Keratinocyte (primary cell): Measurements from ENCODE around the gene KCNJ6. TPM values are rescaled to one million over a fixed set of nuclear protein-coding genes. Genes with fewer than 3 reads are reported as not detected.
A peak's percentile ranks its signal among the peaks of the same experiment; 100 is the strongest.

Experiments
- DNase-seq: peaks from one replicate; pipeline ENCODE4 v3.0.0-alpha.2; 2011; ENCODE audit warnings: low read depth, missing footprints, low spot score
- FAIRE-seq: peaks from 2 replicates; lab custom pipeline; 2011; peaks lifted over from hg19 to GRCh38; lab: Jason Lieb, UNC
- H2AFZ ChIP-seq: 2 replicates; pipeline ENCODE4 v1.6.0; 2012; ENCODE audit warnings: low read length, control low read depth, inconsistent platforms; ENCODE audit not compliant: control insufficient read depth
- H3K27ac ChIP-seq: 2 replicates; pipeline ENCODE4 v1.5.1; 2011; ENCODE audit warnings: low read length; ENCODE audit not compliant: control insufficient read depth, insufficient read depth
- H3K27me3 ChIP-seq: 3 replicates; pipeline ENCODE4 v1.6.0; 2011; ENCODE audit warnings: low read length; ENCODE audit not compliant: control insufficient read depth, insufficient read depth; ENCODE audit errors: extremely low read depth
- H3K36me3 ChIP-seq, 2 experiments: 2 replicates in 1 of 2; 3 replicates in 1 of 2; pipeline ENCODE4 v1.5.1; 2011; ENCODE audit warnings: low read length in 2 of 2, mild to moderate bottlenecking in 1 of 2; ENCODE audit not compliant: control insufficient read depth in 2 of 2, insufficient read depth in 2 of 2; ENCODE audit errors: extremely low read depth in 1 of 2
- H3K4me1 ChIP-seq: 3 replicates; pipeline ENCODE4 v1.5.1; 2011; ENCODE audit warnings: low read length; ENCODE audit not compliant: control insufficient read depth, insufficient read depth; ENCODE audit errors: extremely low read depth
- H3K4me2 ChIP-seq: 3 replicates; pipeline ENCODE4 v1.6.0; 2011; ENCODE audit warnings: low read depth, low read length; ENCODE audit not compliant: control insufficient read depth, insufficient read depth; ENCODE audit errors: extremely low read depth
- H3K4me3 ChIP-seq, 3 experiments: fragments of 200-600 bp in 1 of 3; sonication (generic) in 1 of 3; 2 replicates in 2 of 3; 3 replicates in 1 of 3; pipeline ENCODE4 v1.5.1; 2011 to 2016; ENCODE audit warnings: low read length in 3 of 3, mild to moderate bottlenecking in 3 of 3, control low read depth in 2 of 3, inconsistent platforms in 1 of 3, low read depth in 1 of 3, mixed read lengths in 1 of 3, mixed run types in 1 of 3, moderate library complexity in 1 of 3; ENCODE audit not compliant: control insufficient read depth in 2 of 3, insufficient read depth in 2 of 3; ENCODE audit errors: extremely low read depth in 1 of 3
- H3K79me2 ChIP-seq: 2 replicates; pipeline ENCODE4 v1.6.0; 2012; ENCODE audit warnings: low read length; ENCODE audit not compliant: control insufficient read depth, insufficient read depth
- H3K9ac ChIP-seq: 3 replicates; pipeline ENCODE4 v1.6.0; 2011; ENCODE audit warnings: low read length; ENCODE audit not compliant: control insufficient read depth, insufficient read depth; ENCODE audit errors: extremely low read depth
- H3K9me1 ChIP-seq: 3 replicates; pipeline ENCODE4 v1.6.0; 2011; ENCODE audit warnings: low read length; ENCODE audit not compliant: control insufficient read depth, insufficient read depth; ENCODE audit errors: extremely low read depth
- H3K9me3 ChIP-seq: 2 replicates; pipeline ENCODE4 v1.5.1; 2012; ENCODE audit warnings: low read depth, low read length; ENCODE audit not compliant: control insufficient read depth
- H4K20me1 ChIP-seq: 3 replicates; pipeline ENCODE4 v1.6.0; 2011; ENCODE audit warnings: low read length; ENCODE audit not compliant: control insufficient read depth, insufficient read depth; ENCODE audit errors: extremely low read depth
- CTCF ChIP-seq, 3 experiments: IDR thresholded peaks in 1 of 3; conservative IDR thresholded peaks in 1 of 3; optimal IDR thresholded peaks in 1 of 3; 2 replicates in 2 of 3; 3 replicates in 1 of 3; pipeline versions ENCODE3 to v1.5.1; 2011; ENCODE audit warnings: low read length in 3 of 3, mild to moderate bottlenecking in 3 of 3, moderate library complexity in 2 of 3, control low read depth in 1 of 3, inconsistent platforms in 1 of 3; ENCODE audit not compliant: insufficient read depth in 2 of 3; ENCODE audit errors: extremely low read depth in 1 of 3
- EZH2 ChIP-seq: IDR thresholded peaks from one replicate; pipeline ENCODE4 v1.6.1; 2012; ENCODE audit warnings: inconsistent platforms, mild to moderate bottlenecking, low read length, moderate library complexity
- dilution Hi-C: fragments of 300-500 bp; cut with MboI; formaldehyde crosslinking; loops from one replicate; pipeline ENCODE4 v1.7.0; 2020; ENCODE audit warnings: low sequenced_read_pairs; ENCODE audit not compliant: extremely low pct_ligation_motif_present
- polyA plus RNA-seq, 5 experiments: library from polyadenylated mRNA; depleted of rRNA in 3 of 5; stranded (reverse) in 3 of 5; stranded (forward) in 1 of 5; unstranded in 1 of 5; fragments of >200 nt; gene quantifications; 1 replicate in 1 of 5; 2 replicates in 3 of 5; 3 replicates in 1 of 5; pipeline versions ENCODE4 v1.2.1 to v1.2.3, GENCODE V29; 2011 to 2012; ENCODE audit warnings: missing spikeins in 2 of 5, low read depth in 1 of 5, low replicate concordance in 1 of 5

The KCNJ6 gene
- polyA plus RNA-seq, 1 donor (not counting 4 experiments of a cell fraction or from before 2014, with no cell fraction given): not detected

GRCh38 chr21:37886120-37886519 is 30.1 kb downstream of the KCNJ6 start:
- dilution Hi-C loops: no loop called here
- Histone ChIP-seq H3K27me3 (peaks cover 24% of the 10 kb centered on the region), H3K4me2 (no peak overlapping the region), H3K9me3 (no peaks in the 10 kb centered on the region), H3K27ac (no peak overlapping the region), H3K9ac (no peak overlapping the region), H3K36me3 (no peaks in the 10 kb centered on the region), H3K79me2 (no peaks in the 10 kb centered on the region), H3K9me1 (no peaks in the 10 kb centered on the region), H4K20me1 (no peaks in the 10 kb centered on the region), H2AFZ (no peak overlapping the region), H3K4me3 (no peak overlapping the region), H3K4me1 (no peaks in the 10 kb centered on the region)
- FAIRE-seq (no peak), DNase-seq (no peak)
- TF ChIP-seq CTCF (optimal IDR thresholded peaks at IDR 0.05 in 1 of 3, IDR thresholded peaks at IDR 0.05 in 1 of 3, conservative IDR thresholded peaks at IDR 0.05 in 1 of 3; ENCODE audit: extremely low read depth in 1 of 3, insufficient read depth in 2 of 3, low read length in 3 of 3): no peak
- TF ChIP-seq EZH2: no peak

GRCh38 chr21:37878946-37879660 is 37.2 kb downstream of the KCNJ6 start:
- H3K9me3 ChIP-seq: no peaks in the 10 kb centered on the region
- no peak overlapping the region for H3K9ac ChIP-seq
- DNase-seq: peak; percentile 99
- no peaks in the 10 kb centered on the region for H3K36me3 ChIP-seq
- H3K79me2 ChIP-seq: no peaks in the 10 kb centered on the region
- H3K27ac ChIP-seq: peak overlapping the region; percentile 23
- H3K4me1 ChIP-seq: peaks cover 26% of the 10 kb centered on the region
- TF ChIP-seq CTCF (optimal IDR thresholded peaks at IDR 0.05 in 1 of 3, IDR thresholded peaks at IDR 0.05 in 1 of 3, conservative IDR thresholded peaks at IDR 0.05 in 1 of 3; ENCODE audit: extremely low read depth in 1 of 3, insufficient read depth in 2 of 3, low read length in 3 of 3) (no peak), EZH2 (no peak)
- peak; percentile 99 for FAIRE-seq
- dilution Hi-C loops: no loop called here
- peaks cover 3% of the 10 kb centered on the region for H3K27me3 ChIP-seq
- H3K4me2 ChIP-seq: peak overlapping the region; percentile 64
- no peak overlapping the region for H3K4me3 ChIP-seq
- no peaks in the 10 kb centered on the region for H4K20me1 ChIP-seq
- peak overlapping the region; percentile 37 for H2AFZ ChIP-seq
- peaks cover 2% of the 10 kb centered on the region for H3K9me1 ChIP-seq
